ENCODE measurements around the gene GAGE13.
A peak's percentile ranks its signal among the peaks of the same experiment; 100 is the strongest.
"Not testable (repeated sequence)": the region's sequence is repeated elsewhere in the genome, so short reads cannot be mapped to it uniquely, and the experiment has no call there.

Gene GAGE13

GRCh38 chrX:49331282-49331681 lies at the start of gene GAGE13:
GAGE13 (plus strand) TSS chrX:49331582; CDS start chrX:49332738, 1,156 bp downstream.
- H3K4me1 Mint-ChIP-seq (ENCODE audit: low read depth); H3K9me3 Mint-ChIP-seq; H3K27ac Mint-ChIP-seq; H3K27me3 Mint-ChIP-seq; intact Hi-C loops (cut with micrococcal nuclease); H3K4me3 Mint-ChIP-seq; H3K36me3 Mint-ChIP-seq (ENCODE audit: low read depth): not testable (repeated sequence)

- intact Hi-C loops (cut with micrococcal nuclease): no loop called here
- Mint-ChIP-seq H3K27ac (no peak overlapping the region), H3K4me3 (no peak overlapping the region), H3K27me3 (no peaks in the 10 kb centered on the region), H3K9me3 (no peaks in the 10 kb centered on the region), H3K36me3 (ENCODE audit: low read depth) (peaks cover 25% of the 10 kb centered on the region), H3K4me1 (ENCODE audit: low read depth) (peaks cover 3% of the 10 kb centered on the region)
Measured at GRCh38 chrX:49282647-49283011, 48.8 kb upstream of the GAGE13 start.

GRCh38 chrX:49284212-49284611 lies 47.2 kb upstream of the GAGE13 start:
- no peaks in the 10 kb centered on the region for H3K4me1 Mint-ChIP-seq (ENCODE audit: low read depth)
- no peak overlapping the region for H3K27ac Mint-ChIP-seq
- peaks cover 25% of the 10 kb centered on the region for H3K36me3 Mint-ChIP-seq (ENCODE audit: low read depth)
- H3K27me3 Mint-ChIP-seq: no peaks in the 10 kb centered on the region
- no peak overlapping the region for H3K4me3 Mint-ChIP-seq
- intact Hi-C loops (cut with micrococcal nuclease): no loop called here
- H3K9me3 Mint-ChIP-seq: no peaks in the 10 kb centered on the region

GRCh38 chrX:49286136-49286535 lies 45.2 kb upstream of the GAGE13 start:
- H3K27ac Mint-ChIP-seq: no peak overlapping the region
- no peak overlapping the region for H3K4me3 Mint-ChIP-seq
- peaks cover 25% of the 10 kb centered on the region for H3K36me3 Mint-ChIP-seq (ENCODE audit: low read depth)
- H3K27me3 Mint-ChIP-seq: peaks cover 2% of the 10 kb centered on the region
- H3K4me1 Mint-ChIP-seq (ENCODE audit: low read depth): no peaks in the 10 kb centered on the region
- intact Hi-C loops (cut with micrococcal nuclease): no loop called here
- no peaks in the 10 kb centered on the region for H3K9me3 Mint-ChIP-seq

- Mint-ChIP-seq H3K27ac (no peak overlapping the region), H3K36me3 (ENCODE audit: low read depth) (peaks cover 25% of the 10 kb centered on the region), H3K9me3 (no peaks in the 10 kb centered on the region), H3K27me3 (peaks cover 4% of the 10 kb centered on the region), H3K4me3 (no peak overlapping the region), H3K4me1 (ENCODE audit: low read depth) (peaks cover under 1% of the 10 kb centered on the region)
- intact Hi-C loops (cut with micrococcal nuclease): no loop called here
Measured at GRCh38 chrX:49286581-49286980, 44.8 kb upstream of the GAGE13 start.

- intact Hi-C loops (cut with micrococcal nuclease): no loop called here
- H3K4me3 Mint-ChIP-seq: no peak overlapping the region
- H3K36me3 Mint-ChIP-seq (ENCODE audit: low read depth): peaks cover 17% of the 10 kb centered on the region
- no peaks in the 10 kb centered on the region for H3K9me3 Mint-ChIP-seq
- peaks cover 7% of the 10 kb centered on the region for H3K27me3 Mint-ChIP-seq
- H3K27ac Mint-ChIP-seq: no peak overlapping the region
- peaks cover 10% of the 10 kb centered on the region for H3K4me1 Mint-ChIP-seq (ENCODE audit: low read depth)
Measured at GRCh38 chrX:49287665-49288064, 43.7 kb upstream of the GAGE13 start.

GRCh38 chrX:49290215-49290614 lies 41.2 kb upstream of the GAGE13 start:
- peaks cover 10% of the 10 kb centered on the region for H3K4me1 Mint-ChIP-seq (ENCODE audit: low read depth)
- intact Hi-C loops (cut with micrococcal nuclease): no loop called here
- peaks cover 10% of the 10 kb centered on the region for H3K36me3 Mint-ChIP-seq (ENCODE audit: low read depth)
- H3K9me3 Mint-ChIP-seq: no peaks in the 10 kb centered on the region
- no peak overlapping the region for H3K4me3 Mint-ChIP-seq
- H3K27ac Mint-ChIP-seq: no peak overlapping the region
- H3K27me3 Mint-ChIP-seq: peaks cover 7% of the 10 kb centered on the region

GRCh38 chrX:49291615-49292337 lies 39.6 kb upstream of the GAGE13 start:
- intact Hi-C loops (cut with micrococcal nuclease): loop anchor here (1.0 kb wide), 1 partner anchor 463 kb away; no protein-coding TSS in a partner anchor
- peak overlapping the region; percentile 4 for H3K27ac Mint-ChIP-seq
- H3K36me3 Mint-ChIP-seq (ENCODE audit: low read depth): no peaks in the 10 kb centered on the region
- H3K4me3 Mint-ChIP-seq: no peak overlapping the region
- peaks cover 7% of the 10 kb centered on the region for H3K27me3 Mint-ChIP-seq
- peaks cover 10% of the 10 kb centered on the region for H3K4me1 Mint-ChIP-seq (ENCODE audit: low read depth)
- H3K9me3 Mint-ChIP-seq: no peaks in the 10 kb centered on the region

GRCh38 chrX:49292400-49293362 lies 38.7 kb upstream of the GAGE13 start:
- H3K27me3 Mint-ChIP-seq: peaks cover 7% of the 10 kb centered on the region

GRCh38 chrX:49299293-49299692 lies 32.1 kb upstream of the GAGE13 start:
- H3K27ac Mint-ChIP-seq; H3K4me1 Mint-ChIP-seq (ENCODE audit: low read depth); H3K9me3 Mint-ChIP-seq; H3K36me3 Mint-ChIP-seq (ENCODE audit: low read depth); H3K27me3 Mint-ChIP-seq; intact Hi-C loops (cut with micrococcal nuclease); H3K4me3 Mint-ChIP-seq: not testable (repeated sequence)

More at GRCh38 chrX:49292400-49293362, 38.7 kb upstream of the GAGE13 start:
- H3K4me1 Mint-ChIP-seq (ENCODE audit: low read depth): peaks cover 10% of the 10 kb centered on the region
- intact Hi-C loops (cut with micrococcal nuclease): loop anchor here (1.0 kb wide), 1 partner anchor 462 kb away; no protein-coding TSS in a partner anchor
- no peak overlapping the region for H3K4me3 Mint-ChIP-seq
- H3K36me3 Mint-ChIP-seq (ENCODE audit: low read depth): no peaks in the 10 kb centered on the region
- no peaks in the 10 kb centered on the region for H3K9me3 Mint-ChIP-seq
- peak overlapping the region; percentile 4 for H3K27ac Mint-ChIP-seq

GRCh38 chrX:49300703-49301102 lies 30.7 kb upstream of the GAGE13 start:
- H3K9me3 Mint-ChIP-seq: no peaks in the 10 kb centered on the region
- H3K27me3 Mint-ChIP-seq: no peaks in the 10 kb centered on the region
- intact Hi-C loops (cut with micrococcal nuclease): no loop called here
- H3K36me3 Mint-ChIP-seq (ENCODE audit: low read depth): no peaks in the 10 kb centered on the region
- no peak overlapping the region for H3K27ac Mint-ChIP-seq
- no peaks in the 10 kb centered on the region for H3K4me1 Mint-ChIP-seq (ENCODE audit: low read depth)
- H3K4me3 Mint-ChIP-seq: no peak overlapping the region

GRCh38 chrX:49303346-49303745 lies 28.0 kb upstream of the GAGE13 start, which contains the start of gene GAGE10:
GAGE10 (plus strand) TSS chrX:49303646; CDS start chrX:49304860, 1,214 bp downstream.
- no peaks in the 10 kb centered on the region for H3K36me3 Mint-ChIP-seq (ENCODE audit: low read depth)
- no peaks in the 10 kb centered on the region for H3K9me3 Mint-ChIP-seq
- no peaks in the 10 kb centered on the region for H3K27me3 Mint-ChIP-seq
- no peak within 1 kb of the TSS for H3K27ac Mint-ChIP-seq
- no peak within 1 kb of the TSS for H3K4me3 Mint-ChIP-seq
- H3K4me1 Mint-ChIP-seq (ENCODE audit: low read depth): peaks cover 11% of the 10 kb centered on the region
- intact Hi-C loops (cut with micrococcal nuclease): no loop called here

GRCh38 chrX:49307775-49308174 lies 23.6 kb upstream of the GAGE13 start:
- H3K27ac Mint-ChIP-seq; H3K36me3 Mint-ChIP-seq (ENCODE audit: low read depth); H3K9me3 Mint-ChIP-seq; intact Hi-C loops (cut with micrococcal nuclease); H3K4me3 Mint-ChIP-seq; H3K27me3 Mint-ChIP-seq: not testable (repeated sequence)
- peaks cover 39% of the 10 kb centered on the region for H3K4me1 Mint-ChIP-seq (ENCODE audit: low read depth)

GRCh38 chrX:49308604-49309269 lies 22.6 kb upstream of the GAGE13 start:
- Mint-ChIP-seq H3K27ac (peak overlapping the region; percentile 79), H3K9me3 (no peaks in the 10 kb centered on the region), H3K36me3 (ENCODE audit: low read depth) (no peaks in the 10 kb centered on the region), H3K27me3 (no peaks in the 10 kb centered on the region), H3K4me3 (peak overlapping the region; percentile 64), H3K4me1 (ENCODE audit: low read depth) (peaks cover 39% of the 10 kb centered on the region)
- intact Hi-C loops (cut with micrococcal nuclease): no loop called here
